Epithelial cell of proximal tubule (primary cell): ENCODE data around the gene RAB26. TPM values are rescaled to one million over a fixed set of nuclear protein-coding genes. Genes with fewer than 3 reads are reported as not detected.

ENCODE experiments used
- DNase-seq: peaks from one replicate; pipeline ENCODE4 v3.0.0-alpha.2; 2011; ENCODE audit warnings: low read depth
- H3K4me3 ChIP-seq: 2 replicates; pipeline ENCODE4 v1.5.1; 2011; ENCODE audit warnings: low read depth, mild to moderate bottlenecking, low read length
- CTCF ChIP-seq: conservative IDR thresholded peaks from 2 replicates; pipeline ENCODE4 v1.5.1; 2012; ENCODE audit warnings: low read depth, mild to moderate bottlenecking, low read length
- total RNA-seq: library from RNA; depleted of rRNA; stranded (reverse); fragments of >200 nt; gene quantifications from 2 replicates; pipeline ENCODE4 v1.2.3, GENCODE V29; 2015

RAB26 gene
- total RNA-seq, 1 donor from 2014 or later, result 11.6 TPM

- TF ChIP-seq CTCF, result no peak
- H3K4me3 ChIP-seq, result no peak overlapping the region
- DNase-seq, result no peak
Observed at GRCh38 chr16:2145843-2146242, 2.6 kb upstream of the RAB26 start.

GRCh38 chr16:2147378-2147777, 1.0 kb upstream of the RAB26 start:
- DNase-seq, result no peak
- TF ChIP-seq CTCF, result no peak
- H3K4me3 ChIP-seq, result no peak overlapping the region

- peak overlapping the region; percentile 52 for H3K4me3 ChIP-seq
- DNase-seq, result no peak
- TF ChIP-seq CTCF, result no peak
Observed at GRCh38 chr16:2148714-2149629, 547 bp downstream of the RAB26 start.

- no peak for TF ChIP-seq CTCF
- DNase-seq, result no peak
- no peak overlapping the region for H3K4me3 ChIP-seq
Observed at GRCh38 chr16:2149630-2150417, 1.4 kb downstream of the RAB26 start.

GRCh38 chr16:2150418-2151187, 2.2 kb downstream of the RAB26 start:
- no peak for DNase-seq
- H3K4me3 ChIP-seq, result no peak overlapping the region
- TF ChIP-seq CTCF, result no peak

- H3K4me3 ChIP-seq, result no peak overlapping the region
- TF ChIP-seq CTCF, result no peak
Observed at GRCh38 chr16:2151188-2152091, 3.0 kb downstream of the RAB26 start.

More at GRCh38 chr16:2151188-2152091, 3.0 kb downstream of the RAB26 start:
- DNase-seq, result no peak
